SK-N-SH (cell line): Measurements from ENCODE around the gene SCYL2. TPM values are rescaled to one million over a fixed set of nuclear protein-coding genes. Genes with fewer than 3 reads are reported as not detected.

Source experiments
- CTCF ChIA-PET: fragments of 300-600, 350-600 bp; formaldehyde crosslinking; extraction: SDS; loops from one replicate; lab custom pipeline; 2021; lab: Yijun Ruan, JAX
- POLR2A ChIA-PET: fragments of 350-600 bp; sonication (Branson Sonifier 250); formaldehyde crosslinking; extraction: SDS; loops from one replicate; lab custom pipeline; 2020; ENCODE audit warnings: antibody characterized with exemption, inconsistent platforms; lab: Yijun Ruan, JAX
- DNase-seq: peaks from one replicate; pipeline ENCODE4 v3.0.0; 2012
- H2AFZ ChIP-seq: fragments of 200-600 bp; sonication (generic); 2 replicates; pipeline ENCODE4 v1.8.1; 2016; ENCODE audit warnings: antibody characterized with exemption, mild to moderate bottlenecking, low read depth
- H3F3A ChIP-seq: fragments of 200-600 bp; sonication (generic); replicated peaks from 2 replicates; pipeline ENCODE3; 2016; ENCODE audit warnings: antibody characterized with exemption, mild to moderate bottlenecking; ENCODE audit not compliant: insufficient read depth
- H3K27ac ChIP-seq, 2 experiments: fragments of 200-500 bp in 1 of 2; fragments of 200-600 bp in 1 of 2; sonication (Bioruptor generic) in 1 of 2; sonication (generic), shearing (Covaris generic) in 1 of 2; 2 replicates each; pipeline versions ENCODE4 v1.5.1 to v1.6.1; 2014 to 2016; ENCODE audit warnings: low read depth in 2 of 2, inconsistent platforms in 1 of 2, low read length in 1 of 2, mild to moderate bottlenecking in 1 of 2, mixed read lengths in 1 of 2
- H3K27me3 ChIP-seq: fragments of 200-600 bp; sonication (generic), shearing (Covaris generic); 2 replicates; pipeline ENCODE4 v1.6.1; 2016; ENCODE audit warnings: mixed run types; ENCODE audit not compliant: insufficient read depth
- H3K36me3 ChIP-seq, 2 experiments: fragments of 200-500 bp in 1 of 2; fragments of 200-600 bp in 1 of 2; sonication (Bioruptor generic) in 1 of 2; sonication (generic) in 1 of 2; replicated peaks in 1 of 2; 2 replicates each; pipeline versions ENCODE3 to v1.5.1; 2014 to 2016; ENCODE audit warnings: low read length in 1 of 2, mild to moderate bottlenecking in 1 of 2; ENCODE audit not compliant: insufficient read depth in 2 of 2, control insufficient read depth in 1 of 2
- H3K4me1 ChIP-seq, 2 experiments: fragments of 200-500 bp in 1 of 2; fragments of 200-600 bp in 1 of 2; sonication (Bioruptor generic) in 1 of 2; sonication (generic), shearing (Covaris generic) in 1 of 2; 2 replicates each; pipeline versions ENCODE4 v1.5.1 to v1.6.1; 2014 to 2016; ENCODE audit warnings: low read depth in 1 of 2, low read length in 1 of 2, mixed run types in 1 of 2; ENCODE audit not compliant: insufficient read depth in 2 of 2, control insufficient read depth in 1 of 2
- H3K4me2 ChIP-seq: fragments of 200-600 bp; sonication (generic), shearing (Covaris generic); 2 replicates; pipeline ENCODE4 v1.6.1; 2017; ENCODE audit warnings: mixed run types
- H3K4me3 ChIP-seq, 2 experiments: fragments of 200-500 bp in 1 of 2; fragments of 200-600 bp in 1 of 2; sonication (Bioruptor generic) in 1 of 2; sonication (generic), shearing (Covaris generic) in 1 of 2; 2 replicates each; pipeline versions ENCODE4 v1.5.1 to v1.8.1; 2014 to 2016; ENCODE audit warnings: low read depth in 2 of 2, inconsistent platforms in 1 of 2, low read length in 1 of 2, mild to moderate bottlenecking in 1 of 2, mixed read lengths in 1 of 2, moderate library complexity in 1 of 2
- H3K79me2 ChIP-seq: fragments of 200-600 bp; sonication (generic); 2 replicates; pipeline ENCODE4 v1.8.1; 2017; ENCODE audit warnings: mild to moderate bottlenecking; ENCODE audit not compliant: insufficient read depth
- H3K9ac ChIP-seq: fragments of 200-600 bp; sonication (generic); 2 replicates; pipeline ENCODE4 v1.6.1; 2017; ENCODE audit warnings: mixed run types
- H3K9me2 ChIP-seq: fragments of 200-600 bp; sonication (generic); 2 replicates; pipeline ENCODE4 v1.6.1; 2017; ENCODE audit warnings: mixed run types
- H3K9me3 ChIP-seq: fragments of 200-600 bp; sonication (generic); 2 replicates; pipeline ENCODE4 v1.6.1; 2017; ENCODE audit warnings: mixed run types, mild to moderate bottlenecking, moderate library complexity
- H4K20me1 ChIP-seq: fragments of 200-600 bp; sonication (generic); 2 replicates; pipeline ENCODE4 v1.6.1; 2017; ENCODE audit warnings: mild to moderate bottlenecking, mixed run types; ENCODE audit not compliant: insufficient read depth
- CHD2 ChIP-seq: fragments of 150-350 bp; IDR thresholded peaks from 2 replicates; pipeline ENCODE4 v1.6.1; 2018; ENCODE audit warnings: low read length; ENCODE audit not compliant: partially characterized antibody
- ELF1 ChIP-seq: IDR thresholded peaks from 2 replicates; pipeline ENCODE4 v1.4.0; 2012
- FOXJ3 ChIP-seq: sonication (generic); formaldehyde crosslinking; IDR thresholded peaks from 2 replicates; pipeline ENCODE4 v1.5.1; 2020; ENCODE audit warnings: mild to moderate bottlenecking, missing genetic modification reagents
- GABPA ChIP-seq: IDR thresholded peaks from 2 replicates; pipeline ENCODE4 v1.4.0; 2012; ENCODE audit warnings: low read depth, mild to moderate bottlenecking
- GATA2 ChIP-seq: sonication (generic); formaldehyde crosslinking; IDR thresholded peaks from 2 replicates; pipeline ENCODE4 v1.5.0; 2020; ENCODE audit warnings: mild to moderate bottlenecking, missing genetic modification reagents
- JUND ChIP-seq: IDR thresholded peaks from 2 replicates; pipeline ENCODE4 v1.4.0; 2012
- MXI1 ChIP-seq: IDR thresholded peaks from 2 replicates; pipeline ENCODE4 v1.6.1; 2012; ENCODE audit warnings: mild to moderate bottlenecking, low read depth, low read length, improper control_type of control experiment
- RAD21 ChIP-seq: IDR thresholded peaks from 2 replicates; pipeline ENCODE4 v1.6.1; 2012; ENCODE audit warnings: mild to moderate bottlenecking, low read length
- RCOR1 ChIP-seq: fragments of 150-350 bp; IDR thresholded peaks from 2 replicates; pipeline ENCODE4 v1.6.1; 2017; ENCODE audit warnings: antibody characterized with exemption, low read length
- SIN3A ChIP-seq: IDR thresholded peaks from 2 replicates; pipeline ENCODE4 v1.6.1; 2012; ENCODE audit warnings: low read depth, mild to moderate bottlenecking, low read length, moderate library complexity, borderline replicate concordance
- YY1 ChIP-seq: IDR thresholded peaks from 2 replicates; pipeline ENCODE4 v1.4.0; 2012; ENCODE audit warnings: low read depth, mild to moderate bottlenecking
- WGBS: methylation state at CpG from one replicate; pipeline ENCODE4 v1.1.6; 2017; ENCODE audit warnings: low lambda C conversion rate; 5-methylcytosine and 5-hydroxymethylcytosine counted together
- polyA plus RNA-seq, 3 experiments: library from polyadenylated mRNA; depleted of rRNA; stranded (reverse); fragments of >200 nt; gene quantifications; 2 replicates each; pipeline ENCODE4 v1.2.3, GENCODE V29; 2012
- TF ChIP-seq, protein P1 (sequence below): IDR thresholded peaks from 2 replicates; pipeline ENCODE4 v1.4.0; 2012; ENCODE audit warnings: low read depth, borderline replicate concordance
- TF ChIP-seq, protein P2 (sequence below): fragments of 150-350 bp; IDR thresholded peaks from 2 replicates; pipeline ENCODE4 v1.6.1; 2017; ENCODE audit warnings: antibody characterized with exemption, low read length, low read depth, borderline replicate concordance
- TF ChIP-seq, protein P3 (sequence below): IDR thresholded peaks from 2 replicates; pipeline ENCODE4 v1.6.1; 2012; ENCODE audit warnings: mild to moderate bottlenecking, low read depth, low read length, moderate library complexity
- TF ChIP-seq, protein P4 (sequence below): IDR thresholded peaks from 2 replicates; pipeline ENCODE4 v1.4.0; 2012; ENCODE audit warnings: low read depth, borderline replicate concordance

SCYL2 gene
- polyA plus RNA-seq, 1 of the 3 experiments (the other 2 are of a cell fraction), result 7.5 TPM

DNA sequence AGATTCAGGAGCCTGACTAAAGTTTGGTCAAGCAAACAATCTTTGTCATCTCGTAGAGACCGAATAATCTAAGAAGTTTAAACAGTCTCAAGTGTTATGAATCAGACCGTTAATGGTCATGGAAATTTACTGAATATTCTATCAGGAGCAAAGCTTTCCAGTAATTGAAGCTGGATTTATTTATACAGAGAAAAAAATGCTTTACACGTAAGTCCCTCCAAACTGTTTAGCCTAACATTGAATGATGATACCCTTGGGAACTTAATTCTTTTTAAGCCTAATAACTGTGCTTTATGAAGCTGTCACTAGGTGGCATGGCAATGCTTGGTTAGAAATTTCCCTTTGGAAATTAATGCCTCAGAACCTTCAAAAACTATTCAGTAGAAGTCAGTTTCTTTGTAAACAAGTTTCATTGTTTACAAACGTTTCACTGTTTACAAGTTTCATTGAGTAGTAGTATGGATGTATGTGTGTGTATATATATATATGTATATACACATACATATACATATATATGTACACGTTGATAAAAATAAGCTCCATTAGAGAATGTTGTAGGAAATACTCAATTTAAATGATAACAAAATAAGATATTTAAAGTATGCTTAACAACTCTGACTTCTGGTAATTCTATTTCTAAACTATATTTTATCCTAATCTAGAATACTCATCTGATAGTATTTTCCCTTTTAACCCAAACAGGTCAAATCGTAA is 32.2 kb upstream of the SCYL2 start (continued):
- no peak for TF ChIP-seq JUND
- peak; percentile 89 for TF ChIP-seq RAD21
- TF ChIP-seq YY1, result no peak
- TF ChIP-seq CHD2, result no peak

DNA sequence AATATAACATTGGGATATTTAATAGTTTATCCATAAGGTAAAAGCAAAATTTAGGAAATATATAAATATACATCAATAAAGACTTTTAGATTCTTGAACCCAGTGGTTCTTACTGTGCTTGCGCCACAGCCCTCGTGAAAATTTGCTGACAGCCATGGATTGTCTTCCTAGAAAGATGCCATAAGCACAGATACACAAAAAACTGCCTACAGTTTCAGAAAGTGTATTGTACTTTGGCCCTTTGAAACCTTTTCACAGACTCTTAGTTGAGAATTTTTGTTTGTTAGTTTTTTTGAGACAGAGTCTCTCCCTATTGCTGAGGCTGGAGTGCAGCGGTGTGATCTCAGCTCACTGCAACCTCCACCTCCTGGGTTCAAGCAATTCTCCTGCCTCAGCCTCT is 28.2 kb upstream of the SCYL2 start:
- no peaks in the 10 kb centered on the region for H3K36me3 ChIP-seq
- no peaks in the 10 kb centered on the region for H3K4me1 ChIP-seq
- H3F3A ChIP-seq, result no peaks in the 10 kb centered on the region
- ChIA-PET CTCF (no interaction called here), POLR2A (no interaction called here)
- H3K4me3 ChIP-seq, result no peak overlapping the region
- no peaks in the 10 kb centered on the region for H3K9me2 ChIP-seq
- TF ChIP-seq SIN3A (no peak), MXI1 (no peak), GATA2 (CRISPR knock-in tag) (no peak)
- TF ChIP-seq, protein P1, sequence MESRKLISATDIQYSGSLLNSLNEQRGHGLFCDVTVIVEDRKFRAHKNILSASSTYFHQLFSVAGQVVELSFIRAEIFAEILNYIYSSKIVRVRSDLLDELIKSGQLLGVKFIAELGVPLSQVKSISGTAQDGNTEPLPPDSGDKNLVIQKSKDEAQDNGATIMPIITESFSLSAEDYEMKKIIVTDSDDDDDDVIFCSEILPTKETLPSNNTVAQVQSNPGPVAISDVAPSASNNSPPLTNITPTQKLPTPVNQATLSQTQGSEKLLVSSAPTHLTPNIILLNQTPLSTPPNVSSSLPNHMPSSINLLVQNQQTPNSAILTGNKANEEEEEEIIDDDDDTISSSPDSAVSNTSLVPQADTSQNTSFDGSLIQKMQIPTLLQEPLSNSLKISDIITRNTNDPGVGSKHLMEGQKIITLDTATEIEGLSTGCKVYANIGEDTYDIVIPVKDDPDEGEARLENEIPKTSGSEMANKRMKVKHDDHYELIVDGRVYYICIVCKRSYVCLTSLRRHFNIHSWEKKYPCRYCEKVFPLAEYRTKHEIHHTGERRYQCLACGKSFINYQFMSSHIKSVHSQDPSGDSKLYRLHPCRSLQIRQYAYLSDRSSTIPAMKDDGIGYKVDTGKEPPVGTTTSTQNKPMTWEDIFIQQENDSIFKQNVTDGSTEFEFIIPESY, result no peak
- TF ChIP-seq, protein P2, sequence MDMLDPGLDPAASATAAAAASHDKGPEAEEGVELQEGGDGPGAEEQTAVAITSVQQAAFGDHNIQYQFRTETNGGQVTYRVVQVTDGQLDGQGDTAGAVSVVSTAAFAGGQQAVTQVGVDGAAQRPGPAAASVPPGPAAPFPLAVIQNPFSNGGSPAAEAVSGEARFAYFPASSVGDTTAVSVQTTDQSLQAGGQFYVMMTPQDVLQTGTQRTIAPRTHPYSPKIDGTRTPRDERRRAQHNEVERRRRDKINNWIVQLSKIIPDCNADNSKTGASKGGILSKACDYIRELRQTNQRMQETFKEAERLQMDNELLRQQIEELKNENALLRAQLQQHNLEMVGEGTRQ, result no peak
- 95% methylated on average over 3 of the region's 3 CpGs for WGBS
- no peak overlapping the region for H3K27ac ChIP-seq
- no peak for DNase-seq
- no peaks in the 10 kb centered on the region for H3K79me2 ChIP-seq
- H3K4me2 ChIP-seq, result no peak overlapping the region
- H3K27me3 ChIP-seq, result no peaks in the 10 kb centered on the region
- no peak overlapping the region for H2AFZ ChIP-seq
- H3K9me3 ChIP-seq, result no peaks in the 10 kb centered on the region
- no peak overlapping the region for H3K9ac ChIP-seq
- no peaks in the 10 kb centered on the region for H4K20me1 ChIP-seq

DNA sequence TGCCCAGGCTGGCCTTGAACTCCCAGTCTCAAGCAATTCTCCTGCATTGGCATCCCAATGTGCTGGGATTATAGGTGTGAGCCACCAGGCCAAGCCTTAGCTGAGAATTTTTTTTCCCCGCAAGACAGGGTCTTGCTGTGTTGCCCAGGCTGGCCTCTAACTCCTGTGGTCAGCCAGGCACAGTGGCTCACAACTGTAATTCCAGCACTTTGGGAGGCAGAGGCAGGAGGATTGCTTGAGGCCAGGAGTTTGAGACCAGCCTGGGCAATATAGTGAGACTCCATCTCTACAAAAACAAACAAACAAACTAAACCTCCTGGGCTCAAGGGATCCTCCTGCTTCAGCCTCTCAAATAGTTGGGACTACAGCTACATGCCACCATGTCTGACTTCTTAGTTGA is 27.4 kb upstream of the SCYL2 start:
- Histone ChIP-seq H3K9ac (no peak overlapping the region), H3K79me2 (no peaks in the 10 kb centered on the region), H3K9me2 (no peaks in the 10 kb centered on the region), H3K36me3 (no peaks in the 10 kb centered on the region), H4K20me1 (no peaks in the 10 kb centered on the region)
- DNase-seq, result no peak
- TF ChIP-seq RCOR1 (no peak), FOXJ3 (no peak), SIN3A (no peak), ELF1 (no peak), GABPA (no peak)
- TF ChIP-seq, protein P3, sequence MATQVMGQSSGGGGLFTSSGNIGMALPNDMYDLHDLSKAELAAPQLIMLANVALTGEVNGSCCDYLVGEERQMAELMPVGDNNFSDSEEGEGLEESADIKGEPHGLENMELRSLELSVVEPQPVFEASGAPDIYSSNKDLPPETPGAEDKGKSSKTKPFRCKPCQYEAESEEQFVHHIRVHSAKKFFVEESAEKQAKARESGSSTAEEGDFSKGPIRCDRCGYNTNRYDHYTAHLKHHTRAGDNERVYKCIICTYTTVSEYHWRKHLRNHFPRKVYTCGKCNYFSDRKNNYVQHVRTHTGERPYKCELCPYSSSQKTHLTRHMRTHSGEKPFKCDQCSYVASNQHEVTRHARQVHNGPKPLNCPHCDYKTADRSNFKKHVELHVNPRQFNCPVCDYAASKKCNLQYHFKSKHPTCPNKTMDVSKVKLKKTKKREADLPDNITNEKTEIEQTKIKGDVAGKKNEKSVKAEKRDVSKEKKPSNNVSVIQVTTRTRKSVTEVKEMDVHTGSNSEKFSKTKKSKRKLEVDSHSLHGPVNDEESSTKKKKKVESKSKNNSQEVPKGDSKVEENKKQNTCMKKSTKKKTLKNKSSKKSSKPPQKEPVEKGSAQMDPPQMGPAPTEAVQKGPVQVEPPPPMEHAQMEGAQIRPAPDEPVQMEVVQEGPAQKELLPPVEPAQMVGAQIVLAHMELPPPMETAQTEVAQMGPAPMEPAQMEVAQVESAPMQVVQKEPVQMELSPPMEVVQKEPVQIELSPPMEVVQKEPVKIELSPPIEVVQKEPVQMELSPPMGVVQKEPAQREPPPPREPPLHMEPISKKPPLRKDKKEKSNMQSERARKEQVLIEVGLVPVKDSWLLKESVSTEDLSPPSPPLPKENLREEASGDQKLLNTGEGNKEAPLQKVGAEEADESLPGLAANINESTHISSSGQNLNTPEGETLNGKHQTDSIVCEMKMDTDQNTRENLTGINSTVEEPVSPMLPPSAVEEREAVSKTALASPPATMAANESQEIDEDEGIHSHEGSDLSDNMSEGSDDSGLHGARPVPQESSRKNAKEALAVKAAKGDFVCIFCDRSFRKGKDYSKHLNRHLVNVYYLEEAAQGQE, result no peak
- TF ChIP-seq, protein P4, sequence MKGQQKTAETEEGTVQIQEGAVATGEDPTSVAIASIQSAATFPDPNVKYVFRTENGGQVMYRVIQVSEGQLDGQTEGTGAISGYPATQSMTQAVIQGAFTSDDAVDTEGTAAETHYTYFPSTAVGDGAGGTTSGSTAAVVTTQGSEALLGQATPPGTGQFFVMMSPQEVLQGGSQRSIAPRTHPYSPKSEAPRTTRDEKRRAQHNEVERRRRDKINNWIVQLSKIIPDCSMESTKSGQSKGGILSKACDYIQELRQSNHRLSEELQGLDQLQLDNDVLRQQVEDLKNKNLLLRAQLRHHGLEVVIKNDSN, result no peak
- TF ChIP-seq, all 33 proteins: peak for 0
- ChIA-PET POLR2A (no interaction called here), CTCF (no interaction called here)
- H3K4me1 ChIP-seq, result no peaks in the 10 kb centered on the region
- H3K27ac ChIP-seq, result no peak overlapping the region
- H3K4me2 ChIP-seq, result no peak overlapping the region
- H3F3A ChIP-seq, result no peaks in the 10 kb centered on the region
- H2AFZ ChIP-seq, result no peak overlapping the region
- no peak overlapping the region for H3K4me3 ChIP-seq
- no peaks in the 10 kb centered on the region for H3K9me3 ChIP-seq
- H3K27me3 ChIP-seq, result no peaks in the 10 kb centered on the region
- WGBS, result 100% methylated on average over 1 of the region's 1 CpG
